Activated B cell treated with CpG ODN at 0.5 μM for 24 hours (primary cell): ENCODE measurements around the gene HIPK4. TPM values are rescaled to one million over a fixed set of nuclear protein-coding genes. Genes with fewer than 3 reads are reported as not detected.

ENCODE experiments used
- ATAC-seq: fragments of 200-7000 bp; cut with Tn5 transposase; one replicate; pipeline ENCODE4 v1.10.0; 2021; ENCODE audit warnings: low read depth, mild to moderate bottlenecking, moderate library complexity
- CTCF ChIA-PET: fragments of 350-600 bp; sonication (Branson Sonifier 250); formaldehyde crosslinking; loops from one replicate; lab custom pipeline; 2021; ENCODE audit warnings: antibody characterized with exemption; lab: Charles Lee
- POLR2A ChIA-PET: fragments of 350-600 bp; sonication (Branson Sonifier 250); formaldehyde crosslinking; loops from one replicate; lab custom pipeline; 2021; ENCODE audit warnings: antibody characterized with exemption; lab: Charles Lee
- DNase-seq: peaks from one replicate; pipeline ENCODE4 v3.0.0; 2022
- H3K27ac Mint-ChIP-seq: one replicate; pipeline ENCODE4 v1.8.0; 2020; ENCODE audit warnings: mixed read lengths
- H3K27me3 Mint-ChIP-seq: one replicate; pipeline ENCODE4 v1.8.0; 2021; ENCODE audit warnings: mixed read lengths
- H3K36me3 Mint-ChIP-seq: one replicate; pipeline ENCODE4 v1.8.0; 2021; ENCODE audit warnings: low read depth, mixed read lengths
- H3K4me1 Mint-ChIP-seq: one replicate; pipeline ENCODE4 v1.8.0; 2021; ENCODE audit warnings: mixed read lengths
- H3K4me3 Mint-ChIP-seq: one replicate; pipeline ENCODE4 v1.8.0; 2020; ENCODE audit warnings: mild to moderate bottlenecking, mixed read lengths
- H3K9me3 Mint-ChIP-seq: one replicate; pipeline ENCODE4 v1.8.0; 2020; ENCODE audit warnings: mixed read lengths
- intact Hi-C: fragments of 100-400 bp; cut with micrococcal nuclease; formaldehyde crosslinking; loops from one replicate; pipeline ENCODE4 v1.15.1; 2024
- total RNA-seq: library from RNA; stranded (reverse); gene quantifications from 2 replicates; pipeline ENCODE4 v1.2.3, GENCODE V29; 2022
- TF ChIP-seq, protein P1 (sequence below): fragments of 200-600 bp; IDR thresholded peaks from one replicate; pipeline ENCODE4 v1.8.0; 2022; ENCODE audit warnings: antibody characterized with exemption, mild to moderate bottlenecking

Gene HIPK4
- total RNA-seq, 1 donor from 2014 or later = 0.09 TPM

DNA sequence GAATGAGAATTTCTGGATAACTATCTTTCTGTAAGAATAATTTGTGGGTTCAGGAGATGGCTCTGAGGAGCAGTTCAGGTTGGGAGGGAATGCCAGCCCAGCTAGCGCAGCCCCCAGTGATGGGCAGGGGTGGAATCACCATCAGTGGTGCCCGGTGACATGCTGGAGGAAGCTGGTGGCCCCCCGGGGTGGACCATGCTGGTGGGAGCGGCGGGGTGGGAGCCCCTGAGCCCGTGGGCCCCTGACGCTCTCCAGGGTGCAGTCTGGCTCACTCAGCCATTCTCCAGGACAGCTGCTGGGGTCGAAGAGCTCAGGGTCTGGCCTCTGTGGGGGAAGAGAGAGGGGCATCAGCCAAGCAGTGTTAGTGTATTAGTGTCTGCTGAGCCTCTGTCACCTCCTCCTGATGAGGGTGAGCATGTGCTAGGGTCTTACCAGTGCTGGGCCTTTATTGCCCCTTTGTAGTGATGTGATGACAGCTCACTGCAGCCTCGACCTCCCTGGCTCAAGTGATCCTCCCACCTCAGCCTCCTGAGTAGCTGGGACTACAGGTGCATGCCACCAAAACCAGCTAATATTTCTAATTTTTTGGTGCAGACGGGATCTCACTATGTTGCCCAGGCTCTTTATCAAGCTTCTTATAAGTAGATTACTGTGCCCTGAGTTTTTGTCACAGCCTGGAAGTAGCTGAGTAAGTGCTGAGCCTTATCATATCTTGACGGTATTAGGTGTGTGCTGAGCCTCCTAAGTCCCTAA lies 10.4 kb downstream of the HIPK4 start:
- no peak overlapping the region for H3K27ac Mint-ChIP-seq
- H3K4me3 Mint-ChIP-seq = no peak overlapping the region
- no peaks in the 10 kb centered on the region for H3K27me3 Mint-ChIP-seq
- H3K9me3 Mint-ChIP-seq = no peaks in the 10 kb centered on the region
- ChIA-PET POLR2A (no interaction called here), CTCF (no interaction called here)
- H3K36me3 Mint-ChIP-seq = peaks cover 13% of the 10 kb centered on the region
- ATAC-seq (no peak), DNase-seq (no peak)
- intact Hi-C loops = no loop called here
- no peaks in the 10 kb centered on the region for H3K4me1 Mint-ChIP-seq
- TF ChIP-seq, protein P1, sequence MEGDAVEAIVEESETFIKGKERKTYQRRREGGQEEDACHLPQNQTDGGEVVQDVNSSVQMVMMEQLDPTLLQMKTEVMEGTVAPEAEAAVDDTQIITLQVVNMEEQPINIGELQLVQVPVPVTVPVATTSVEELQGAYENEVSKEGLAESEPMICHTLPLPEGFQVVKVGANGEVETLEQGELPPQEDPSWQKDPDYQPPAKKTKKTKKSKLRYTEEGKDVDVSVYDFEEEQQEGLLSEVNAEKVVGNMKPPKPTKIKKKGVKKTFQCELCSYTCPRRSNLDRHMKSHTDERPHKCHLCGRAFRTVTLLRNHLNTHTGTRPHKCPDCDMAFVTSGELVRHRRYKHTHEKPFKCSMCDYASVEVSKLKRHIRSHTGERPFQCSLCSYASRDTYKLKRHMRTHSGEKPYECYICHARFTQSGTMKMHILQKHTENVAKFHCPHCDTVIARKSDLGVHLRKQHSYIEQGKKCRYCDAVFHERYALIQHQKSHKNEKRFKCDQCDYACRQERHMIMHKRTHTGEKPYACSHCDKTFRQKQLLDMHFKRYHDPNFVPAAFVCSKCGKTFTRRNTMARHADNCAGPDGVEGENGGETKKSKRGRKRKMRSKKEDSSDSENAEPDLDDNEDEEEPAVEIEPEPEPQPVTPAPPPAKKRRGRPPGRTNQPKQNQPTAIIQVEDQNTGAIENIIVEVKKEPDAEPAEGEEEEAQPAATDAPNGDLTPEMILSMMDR = no peak

GRCh38 chr19:40378509-40378908 lies 11.5 kb downstream of the HIPK4 start:
- DNase-seq (no peak), ATAC-seq (no peak)
- TF ChIP-seq, protein P1 = no peak
- CTCF ChIA-PET = no interaction called here
- intact Hi-C loops = no loop called here
- no peaks in the 10 kb centered on the region for H3K4me1 Mint-ChIP-seq
- POLR2A ChIA-PET = no interaction called here
- no peaks in the 10 kb centered on the region for H3K27me3 Mint-ChIP-seq
- no peak overlapping the region for H3K4me3 Mint-ChIP-seq
- H3K27ac Mint-ChIP-seq = no peak overlapping the region
- H3K9me3 Mint-ChIP-seq = no peaks in the 10 kb centered on the region
- H3K36me3 Mint-ChIP-seq = peaks cover 18% of the 10 kb centered on the region

DNA sequence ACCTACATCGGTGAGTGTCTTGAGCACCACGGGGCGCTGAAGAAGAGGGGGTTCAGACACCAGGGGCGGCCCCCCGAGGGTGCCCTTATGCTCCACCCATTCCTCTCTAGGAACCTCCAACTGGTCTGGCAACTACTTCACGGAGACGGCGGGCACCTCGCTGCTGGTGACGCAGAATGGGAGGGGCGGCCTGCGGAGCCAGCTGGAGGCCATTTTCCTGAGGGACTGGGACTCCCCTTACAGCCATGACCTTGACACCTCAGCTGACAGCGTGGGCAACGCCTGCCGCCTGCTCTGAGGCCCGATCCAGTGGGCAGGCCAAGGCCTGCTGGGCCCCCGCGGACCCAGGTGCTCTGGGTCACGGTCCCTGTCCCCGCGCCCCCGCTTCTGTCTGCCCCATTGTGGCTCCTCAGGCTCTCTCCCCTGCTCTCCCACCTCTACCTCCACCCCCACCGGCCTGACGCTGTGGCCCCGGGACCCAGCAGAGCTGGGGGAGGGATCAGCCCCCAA lies 12.1 kb downstream of the HIPK4 start:
- no peak overlapping the region for H3K4me3 Mint-ChIP-seq
- ChIA-PET POLR2A (no interaction called here), CTCF (no interaction called here)
- TF ChIP-seq, protein P1 = no peak
- H3K36me3 Mint-ChIP-seq = peaks cover 18% of the 10 kb centered on the region
- DNase-seq = no peak
- no peak overlapping the region for H3K27ac Mint-ChIP-seq
- no peak for ATAC-seq
- intact Hi-C loops = no loop called here
- no peaks in the 10 kb centered on the region for H3K4me1 Mint-ChIP-seq
- no peaks in the 10 kb centered on the region for H3K27me3 Mint-ChIP-seq
- H3K9me3 Mint-ChIP-seq = no peaks in the 10 kb centered on the region

GRCh38 chr19:40376286-40376862 lies 13.6 kb downstream of the HIPK4 start:
- CTCF ChIA-PET = no interaction called here
- no peaks in the 10 kb centered on the region for H3K27me3 Mint-ChIP-seq
- H3K4me3 Mint-ChIP-seq = no peak overlapping the region
- no peak for ATAC-seq
- no peak for DNase-seq
- H3K36me3 Mint-ChIP-seq = peaks cover 31% of the 10 kb centered on the region
- H3K9me3 Mint-ChIP-seq = no peaks in the 10 kb centered on the region
- POLR2A ChIA-PET = no interaction called here
- TF ChIP-seq, protein P1 = no peak
- H3K4me1 Mint-ChIP-seq = no peaks in the 10 kb centered on the region
- intact Hi-C loops = no loop called here
- H3K27ac Mint-ChIP-seq = no peak overlapping the region

DNA sequence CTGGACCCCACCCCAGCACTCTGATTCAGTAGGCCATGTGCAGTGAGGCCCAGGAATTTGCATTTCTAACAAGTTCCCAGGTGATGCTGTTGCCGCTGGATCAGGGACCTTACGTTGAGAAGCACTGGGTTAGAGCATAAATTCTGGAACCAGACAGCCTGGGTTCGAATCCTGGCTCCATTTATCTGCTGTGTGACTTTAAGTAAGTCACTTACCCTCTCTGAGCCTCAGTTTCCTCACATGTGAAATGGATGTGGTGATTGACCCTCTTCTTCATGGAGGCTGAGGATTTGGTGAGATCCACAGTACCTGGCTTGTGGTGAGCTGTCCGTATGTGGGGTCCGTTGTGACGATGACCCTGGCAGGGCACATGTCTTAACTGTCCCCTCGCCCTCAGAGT lies 15.9 kb downstream of the HIPK4 start:
- Mint-ChIP-seq H3K27me3 (no peaks in the 10 kb centered on the region), H3K4me1 (no peaks in the 10 kb centered on the region), H3K9me3 (no peaks in the 10 kb centered on the region), H3K36me3 (peaks cover 44% of the 10 kb centered on the region), H3K27ac (no peak overlapping the region), H3K4me3 (no peak overlapping the region)
- CTCF ChIA-PET = no interaction called here
- TF ChIP-seq, protein P1 = no peak
- POLR2A ChIA-PET = no interaction called here
- intact Hi-C loops = no loop called here
- DNase-seq (no peak), ATAC-seq (no peak)
